NCI-H524 treated with DMSO at 0.1 percent for 48 hours (cell line): Measurements from ENCODE around the gene SERPINH1.

Source experiments
- DNase-seq: peaks from one replicate; lab custom pipeline; 2025; lab: John Stamatoyannopoulos, UW

The SERPINH1 gene

GRCh38 chr11:75562048-75562835 lies at the start of gene SERPINH1:
Gene SERPINH1 (plus strand): TSS chr11:75562253. CDS start chr11:75566350, 4,097 bp downstream.
- peak; percentile 10 for DNase-seq

GRCh38 chr11:75513250-75513649 lies 48.8 kb upstream of the SERPINH1 start:
- DNase-seq: no peak

- no peak for DNase-seq
These were observed 47.5 kb upstream of the SERPINH1 start for GRCh38 chr11:75514596-75514995.

- no peak for DNase-seq
These were observed 45.9 kb upstream of the SERPINH1 start for GRCh38 chr11:75516140-75516539.

- no peak for DNase-seq
These were observed 45.2 kb upstream of the SERPINH1 start for GRCh38 chr11:75516886-75517285.

GRCh38 chr11:75518204-75518549 lies 43.9 kb upstream of the SERPINH1 start:
- DNase-seq: no peak

GRCh38 chr11:75518771-75519653 lies 43.0 kb upstream of the SERPINH1 start:
- no peak for DNase-seq

GRCh38 chr11:75520688-75521087 lies 41.4 kb upstream of the SERPINH1 start:
- no peak for DNase-seq

GRCh38 chr11:75522286-75523044 lies 39.6 kb upstream of the SERPINH1 start:
- no peak for DNase-seq

GRCh38 chr11:75523189-75523588 lies 38.9 kb upstream of the SERPINH1 start:
- no peak for DNase-seq

GRCh38 chr11:75523811-75524664 lies 38.0 kb upstream of the SERPINH1 start:
- DNase-seq: no peak

GRCh38 chr11:75524665-75525432 lies 37.2 kb upstream of the SERPINH1 start:
- DNase-seq: no peak

- peak; percentile 20 for DNase-seq
These were observed 36.4 kb upstream of the SERPINH1 start, which contains the start of gene GDPD5 for GRCh38 chr11:75525433-75526191. Gene GDPD5 (minus strand): TSS chr11:75525941. CDS start chr11:75477735, 48,206 bp downstream.

GRCh38 chr11:75526192-75526541 lies 35.9 kb upstream of the SERPINH1 start:
- no peak for DNase-seq

GRCh38 chr11:75527130-75527529 lies 34.9 kb upstream of the SERPINH1 start:
- no peak for DNase-seq

- no peak for DNase-seq
These were observed 33.9 kb upstream of the SERPINH1 start for GRCh38 chr11:75527938-75528735.

GRCh38 chr11:75530577-75530976 lies 31.5 kb upstream of the SERPINH1 start:
- DNase-seq: no peak

GRCh38 chr11:75531325-75531724 lies 30.7 kb upstream of the SERPINH1 start:
- DNase-seq: no peak
